HCT116 (cell line): ENCODE data around the gene PAM16. TPM values are rescaled to one million over a fixed set of nuclear protein-coding genes. Genes with fewer than 3 reads are reported as not detected.

ENCODE experiments used
- ATAC-seq: fragments of 200-7000 bp; cut with Tn5 transposase; 2 replicates; pipeline ENCODE4 v1.9.1; 2020; ENCODE audit warnings: mild to moderate bottlenecking, moderate library complexity
- BruUV-seq: library from RNA; stranded (reverse); fragments of 400-500 nt; replicated peaks from 2 replicates; lab custom pipeline; 2021; lab: Mats Ljungman, UMichigan
- CTCF ChIA-PET: fragments of 300-600 bp; sonication (Branson Sonifier 250); formaldehyde crosslinking; loops from one replicate; lab custom pipeline; 2021; ENCODE audit warnings: antibody characterized with exemption; lab: Charles Lee
- POLR2A ChIA-PET: fragments of 300-600, 350-600 bp; sonication (Branson Sonifier 250); formaldehyde crosslinking; loops from one replicate; lab custom pipeline; 2021; ENCODE audit warnings: antibody characterized with exemption; lab: Charles Lee
- RAD21 ChIA-PET, 2 experiments: fragments of 300-600 bp; sonication (Branson Sonifier 250); formaldehyde crosslinking; loops; one replicate each; lab custom pipeline; 2023; ENCODE audit warnings: low total read pairs in 2 of 2; ENCODE audit not compliant: uncharacterized antibody in 2 of 2, unreplicated experiment in 2 of 2, low non-redundant PET in 1 of 2; lab: Charles Lee
- DNase-seq: peaks from one replicate; pipeline ENCODE4 v3.0.0-alpha.2; 2010; ENCODE audit warnings: low read depth, low spot score
- H2AFZ ChIP-seq: fragments of 200-600 bp; shearing (Covaris generic), sonication (generic); 2 replicates; pipeline ENCODE4 v1.6.1; 2017; ENCODE audit warnings: low read depth, mixed run types, mixed read lengths, antibody characterized with exemption, low read length; ENCODE audit not compliant: poor library complexity, severe bottlenecking
- H3K27ac ChIP-seq: 2 replicates; pipeline ENCODE4 v1.5.1; 2012; ENCODE audit warnings: low read depth, low read length
- H3K27me3 ChIP-seq: fragments of 200-600 bp; sonication (generic); 2 replicates; pipeline ENCODE4 v1.6.1; 2016; ENCODE audit warnings: mixed run types, low read length, mixed read lengths; ENCODE audit not compliant: insufficient read depth
- H3K36me3 ChIP-seq, 2 experiments: fragments of 200-500 bp in 1 of 2; fragments of 200-600 bp in 1 of 2; sonication (Bioruptor generic) in 1 of 2; sonication (generic) in 1 of 2; 2 replicates each; pipeline versions ENCODE4 v1.5.1 to v1.6.1; 2014 to 2016; ENCODE audit warnings: low read length in 2 of 2, inconsistent platforms in 1 of 2, mixed read lengths in 1 of 2, mixed run types in 1 of 2; ENCODE audit not compliant: insufficient read depth in 2 of 2, control insufficient read depth in 1 of 2
- H3K4me1 ChIP-seq, 2 experiments: fragments of 200-600 bp in 1 of 2; sonication (generic) in 1 of 2; 2 replicates each; pipeline versions ENCODE4 v1.5.1 to v1.6.1; 2012 to 2017; ENCODE audit warnings: low read length in 2 of 2, inconsistent platforms in 1 of 2, mild to moderate bottlenecking in 1 of 2, mixed read lengths in 1 of 2, mixed run types in 1 of 2, moderate library complexity in 1 of 2; ENCODE audit not compliant: insufficient read depth in 2 of 2, control insufficient read depth in 1 of 2
- H3K4me2 ChIP-seq: fragments of 200-600 bp; sonication (generic); 2 replicates; pipeline ENCODE4 v1.6.1; 2017; ENCODE audit warnings: mixed run types, low read length, mixed read lengths
- H3K4me3 ChIP-seq, 2 experiments: fragments of 200-600 bp in 1 of 2; sonication (generic) in 1 of 2; replicated peaks in 1 of 2; 2 replicates each; pipeline ENCODE4 v1.5.1; 2011 to 2016; ENCODE audit warnings: low read length in 2 of 2, control low read depth in 1 of 2, low read depth in 1 of 2, mild to moderate bottlenecking in 1 of 2, mixed read lengths in 1 of 2, mixed run types in 1 of 2
- H3K79me2 ChIP-seq: fragments of 200-600 bp; sonication (generic); 2 replicates; pipeline ENCODE4 v1.6.1; 2017; ENCODE audit warnings: mild to moderate bottlenecking, mixed run types, low read length, moderate library complexity, mixed read lengths; ENCODE audit not compliant: insufficient read depth
- H3K9ac ChIP-seq: fragments of 200-600 bp; sonication (generic); 2 replicates; pipeline ENCODE4 v1.6.1; 2016; ENCODE audit warnings: low read length, mixed read lengths
- H3K9me2 ChIP-seq: fragments of 200-600 bp; sonication (generic), shearing (Covaris generic); 2 replicates; pipeline ENCODE4 v1.6.1; 2017; ENCODE audit warnings: mixed run types, mild to moderate bottlenecking, moderate library complexity; ENCODE audit not compliant: insufficient read depth
- H3K9me3 ChIP-seq, 2 experiments: fragments of 200-500 bp in 1 of 2; fragments of 200-600 bp in 1 of 2; sonication (Bioruptor generic) in 1 of 2; sonication (generic) in 1 of 2; 2 replicates each; pipeline ENCODE4 v1.6.1; 2014 to 2017; ENCODE audit warnings: low read length in 2 of 2, mixed read lengths in 2 of 2, inconsistent platforms in 1 of 2, low read depth in 1 of 2, mild to moderate bottlenecking in 1 of 2, mixed run types in 1 of 2, moderate library complexity in 1 of 2; ENCODE audit not compliant: control insufficient read depth in 1 of 2, insufficient read depth in 1 of 2
- H4K20me1 ChIP-seq: fragments of 200-600 bp; sonication (generic), shearing (Covaris generic); 2 replicates; pipeline ENCODE4 v1.6.1; 2017; ENCODE audit warnings: mixed run types, mild to moderate bottlenecking, moderate library complexity; ENCODE audit not compliant: insufficient read depth
- ATF3 ChIP-seq: IDR thresholded peaks from 2 replicates; pipeline ENCODE4 v1.6.1; 2012
- CEBPB ChIP-seq: IDR thresholded peaks from 2 replicates; pipeline ENCODE4 v1.6.1; 2012; ENCODE audit warnings: low read depth
- ELF1 ChIP-seq: IDR thresholded peaks from 2 replicates; pipeline ENCODE4 v1.6.1; 2012; ENCODE audit warnings: low read depth, borderline replicate concordance
- FOSL1 ChIP-seq: IDR thresholded peaks from 2 replicates; pipeline ENCODE4 v1.6.1; 2012; ENCODE audit warnings: low read depth
- SP1 ChIP-seq: IDR thresholded peaks from 2 replicates; pipeline ENCODE4 v1.6.1; 2012; ENCODE audit warnings: low read depth
- ZBTB33 ChIP-seq: IDR thresholded peaks from 2 replicates; pipeline ENCODE4 v1.6.1; 2011; ENCODE audit warnings: mild to moderate bottlenecking, low read length, moderate library complexity; ENCODE audit not compliant: insufficient replicate concordance; ENCODE audit errors: extremely low read depth
- intact Hi-C: fragments of 100-400 bp; cut with micrococcal nuclease; formaldehyde crosslinking; loops from 2 replicates; pipeline ENCODE4 v1.10.0; 2022
- total RNA-seq: library from RNA; stranded (reverse); gene quantifications from one replicate; pipeline ENCODE4 v1.2.1, GENCODE V29; 2021; ENCODE audit not compliant: unreplicated experiment
- TF ChIP-seq, protein P1 (sequence below): IDR thresholded peaks from 2 replicates; pipeline ENCODE4 v1.6.1; 2012; ENCODE audit warnings: low read depth
- TF ChIP-seq, protein P2 (sequence below): IDR thresholded peaks from 2 replicates; pipeline ENCODE4 v1.6.1; 2012

PAM16 gene
- total RNA-seq, 1 experiment from 2014 or later, result 102 TPM

DNA sequence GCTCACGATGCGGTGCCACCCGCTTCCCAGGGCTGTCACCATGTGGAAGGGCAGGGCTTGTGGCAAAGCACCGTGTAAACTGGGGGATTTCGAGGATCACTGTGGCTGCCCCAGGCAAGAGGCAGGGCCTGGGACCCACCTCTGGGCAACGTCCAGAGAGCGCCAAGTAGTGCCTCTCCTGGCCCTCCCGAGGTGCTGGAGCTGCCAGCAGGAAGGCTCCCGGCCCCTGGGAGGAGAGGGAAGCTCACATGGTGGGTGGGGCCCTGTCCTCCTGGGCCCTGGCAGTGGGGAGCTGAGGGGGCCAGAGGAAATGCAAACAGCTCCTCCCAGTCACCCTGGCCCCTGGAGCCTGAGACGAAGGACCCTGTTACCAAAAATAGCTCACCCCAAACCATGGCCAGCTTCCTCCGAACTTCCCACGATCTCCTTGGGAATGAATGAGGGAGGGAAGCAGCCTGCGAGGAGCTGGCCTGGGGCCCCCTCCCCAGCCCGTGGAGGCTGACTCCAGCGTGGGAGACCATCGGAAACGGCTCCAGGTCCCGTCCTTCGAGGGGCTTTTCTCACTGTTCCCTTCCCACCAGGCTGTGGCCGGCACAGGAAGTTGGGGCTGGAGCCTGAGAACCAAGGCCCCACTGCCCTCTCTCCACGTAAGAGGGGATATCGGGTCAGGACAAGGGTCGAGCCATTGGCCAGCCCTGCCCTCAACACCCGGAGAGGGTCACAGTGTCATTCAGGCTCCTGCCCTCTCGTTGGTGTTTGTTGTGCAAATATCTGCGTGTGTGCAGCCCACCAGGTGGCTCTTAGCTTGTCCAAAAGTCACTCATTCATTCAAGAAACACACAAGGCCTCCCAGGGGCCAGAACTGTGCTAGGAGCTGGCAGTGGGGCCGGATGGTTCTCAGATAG, 38.2 kb upstream of the PAM16 start:
- no peak overlapping the region for H2AFZ ChIP-seq
- ChIA-PET RAD21 (no interaction called here), CTCF (interaction anchor here (1.1 kb wide), 1 partner anchor 15 kb away, joined by 3 read pairs; no protein-coding TSS in a partner anchor), POLR2A (no interaction called here)
- no peaks in the 10 kb centered on the region for H3K9me3 ChIP-seq
- ATAC-seq, result no peak
- no peak overlapping the region for H3K4me3 ChIP-seq
- DNase-seq, result no peak
- no peak overlapping the region for H3K9ac ChIP-seq
- H3K79me2 ChIP-seq, result no peaks in the 10 kb centered on the region
- H3K4me1 ChIP-seq, result peaks cover 7 to 13% of the 10 kb centered on the region in 2 experiments; a peak in 3 of 4 replicates
- H4K20me1 ChIP-seq, result no peaks in the 10 kb centered on the region
- no peaks in the 10 kb centered on the region for H3K36me3 ChIP-seq
- no TSS peak for BruUV-seq
- no peaks in the 10 kb centered on the region for H3K9me2 ChIP-seq
- no peak overlapping the region for H3K27ac ChIP-seq
- intact Hi-C loops, result no loop called here
- no peaks in the 10 kb centered on the region for H3K27me3 ChIP-seq
- TF ChIP-seq, protein P1, sequence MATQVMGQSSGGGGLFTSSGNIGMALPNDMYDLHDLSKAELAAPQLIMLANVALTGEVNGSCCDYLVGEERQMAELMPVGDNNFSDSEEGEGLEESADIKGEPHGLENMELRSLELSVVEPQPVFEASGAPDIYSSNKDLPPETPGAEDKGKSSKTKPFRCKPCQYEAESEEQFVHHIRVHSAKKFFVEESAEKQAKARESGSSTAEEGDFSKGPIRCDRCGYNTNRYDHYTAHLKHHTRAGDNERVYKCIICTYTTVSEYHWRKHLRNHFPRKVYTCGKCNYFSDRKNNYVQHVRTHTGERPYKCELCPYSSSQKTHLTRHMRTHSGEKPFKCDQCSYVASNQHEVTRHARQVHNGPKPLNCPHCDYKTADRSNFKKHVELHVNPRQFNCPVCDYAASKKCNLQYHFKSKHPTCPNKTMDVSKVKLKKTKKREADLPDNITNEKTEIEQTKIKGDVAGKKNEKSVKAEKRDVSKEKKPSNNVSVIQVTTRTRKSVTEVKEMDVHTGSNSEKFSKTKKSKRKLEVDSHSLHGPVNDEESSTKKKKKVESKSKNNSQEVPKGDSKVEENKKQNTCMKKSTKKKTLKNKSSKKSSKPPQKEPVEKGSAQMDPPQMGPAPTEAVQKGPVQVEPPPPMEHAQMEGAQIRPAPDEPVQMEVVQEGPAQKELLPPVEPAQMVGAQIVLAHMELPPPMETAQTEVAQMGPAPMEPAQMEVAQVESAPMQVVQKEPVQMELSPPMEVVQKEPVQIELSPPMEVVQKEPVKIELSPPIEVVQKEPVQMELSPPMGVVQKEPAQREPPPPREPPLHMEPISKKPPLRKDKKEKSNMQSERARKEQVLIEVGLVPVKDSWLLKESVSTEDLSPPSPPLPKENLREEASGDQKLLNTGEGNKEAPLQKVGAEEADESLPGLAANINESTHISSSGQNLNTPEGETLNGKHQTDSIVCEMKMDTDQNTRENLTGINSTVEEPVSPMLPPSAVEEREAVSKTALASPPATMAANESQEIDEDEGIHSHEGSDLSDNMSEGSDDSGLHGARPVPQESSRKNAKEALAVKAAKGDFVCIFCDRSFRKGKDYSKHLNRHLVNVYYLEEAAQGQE, result no peak
- TF ChIP-seq CEBPB (no peak), ATF3 (no peak), FOSL1 (no peak), SP1 (no peak), ZBTB33 (no peak), ELF1 (no peak)
- TF ChIP-seq, protein P2, sequence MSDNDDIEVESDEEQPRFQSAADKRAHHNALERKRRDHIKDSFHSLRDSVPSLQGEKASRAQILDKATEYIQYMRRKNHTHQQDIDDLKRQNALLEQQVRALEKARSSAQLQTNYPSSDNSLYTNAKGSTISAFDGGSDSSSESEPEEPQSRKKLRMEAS, result no peak
- H3K4me2 ChIP-seq, result no peak overlapping the region
